ENCODE measurements around the gene MXD4. TPM values are rescaled to one million over a fixed set of nuclear protein-coding genes. Genes with fewer than 3 reads are reported as not detected.
A peak's percentile ranks its signal among the peaks of the same experiment; 100 is the strongest.

Gene MXD4
- total RNA-seq, 1 experiment from 2014 or later = 20.4 TPM

GRCh38 chr4:2301806-2302205 lies 39.9 kb upstream of the MXD4 start:
- ChIA-PET POLR2A (no interaction called here), CTCF (interaction anchor here (1.4 to 1.5 kb wide), 3 partner anchors 80 to 111 kb away, joined by 3 to 4 read pairs (median 3); no protein-coding TSS in a partner anchor)
- Mint-ChIP-seq H3K4me1 (peaks cover 5% of the 10 kb centered on the region; the same call in 1 of the 2 replicates), H3K4me3 (no peak overlapping the region), H3K36me3 (peaks cover 8% of the 10 kb centered on the region), H3K9me3 (peaks cover 10% of the 10 kb centered on the region), H3K27me3 (ENCODE audit: low read depth) (no peaks in the 10 kb centered on the region; the same call in 1 of the 2 replicates), H3K27ac (no peak overlapping the region)
- ATAC-seq (no peak), DNase-seq (ENCODE audit: low spot score) (no peak)
- TF ChIP-seq NFATC4 (CRISPR knock-in tag; IDR thresholded peaks at IDR 0.05) = no peak
- no peak for TF ChIP-seq ZNF425 (CRISPR knock-in tag; conservative IDR thresholded peaks at IDR 0.05)
- TF ChIP-seq ZNF219 (CRISPR knock-in tag; IDR thresholded peaks at IDR 0.05; ENCODE audit: borderline replicate concordance) = no peak
- TF ChIP-seq TP53 (CRISPR knock-in tag; IDR thresholded peaks at IDR 0.05) = no peak

GRCh38 chr4:2301225-2301642 lies 39.3 kb upstream of the MXD4 start:
- H3K27ac Mint-ChIP-seq = peak overlapping the region; percentile 29; the same call in 1 of the 2 replicates
- TF ChIP-seq PREB (CRISPR knock-in tag; IDR thresholded peaks at IDR 0.05; ENCODE audit: borderline replicate concordance) = no peak
- TF ChIP-seq JAZF1 (CRISPR knock-in tag; IDR thresholded peaks at IDR 0.05) = no peak
- TF ChIP-seq GTF2I (CRISPR knock-in tag; conservative IDR thresholded peaks at IDR 0.05) = no peak
- TF ChIP-seq OVOL2 (CRISPR knock-in tag; IDR thresholded peaks at IDR 0.05; ENCODE audit: borderline replicate concordance) = no peak
- no peak for TF ChIP-seq ZBTB21 (CRISPR knock-in tag; IDR thresholded peaks at IDR 0.05; ENCODE audit: borderline replicate concordance)
- no peak for TF ChIP-seq RORB (CRISPR knock-in tag; IDR thresholded peaks at IDR 0.05)
- no peak for TF ChIP-seq ZNF263 (CRISPR knock-in tag; IDR thresholded peaks at IDR 0.05; ENCODE audit: low read depth)
- no peak for TF ChIP-seq IRF2 (CRISPR knock-in tag; IDR thresholded peaks at IDR 0.05; ENCODE audit: borderline replicate concordance, low read depth)
- no peak for TF ChIP-seq ZNF512 (CRISPR knock-in tag; IDR thresholded peaks at IDR 0.05; ENCODE audit: borderline replicate concordance)
- TF ChIP-seq ZMAT4 (CRISPR knock-in tag; IDR thresholded peaks at IDR 0.05) = no peak
- TF ChIP-seq ATF3 (CRISPR knock-in tag; conservative IDR thresholded peaks at IDR 0.05) = no peak
- TF ChIP-seq GRHL2 (CRISPR knock-in tag; IDR thresholded peaks at IDR 0.05; ENCODE audit: insufficient replicate concordance, severe bottlenecking) = no peak
- TF ChIP-seq ZSCAN18 (CRISPR knock-in tag; IDR thresholded peaks at IDR 0.05) = no peak
- ATAC-seq = no peak
- peaks cover 7% of the 10 kb centered on the region; the same call in 1 of the 2 replicates for H3K4me1 Mint-ChIP-seq
- CTCF ChIA-PET = interaction anchor here (1.4 to 1.5 kb wide), 3 partner anchors 80 to 112 kb away, joined by 3 to 4 read pairs (median 3); no protein-coding TSS in a partner anchor
- H3K27me3 Mint-ChIP-seq (ENCODE audit: low read depth) = no peaks in the 10 kb centered on the region; the same call in 1 of the 2 replicates
- no peak for DNase-seq (ENCODE audit: low spot score)
- H3K36me3 Mint-ChIP-seq = peaks cover 7% of the 10 kb centered on the region
- H3K4me3 Mint-ChIP-seq = no peak overlapping the region
- POLR2A ChIA-PET = no interaction called here
- H3K9me3 Mint-ChIP-seq = peaks cover 8% of the 10 kb centered on the region

All from WTC11 (cell line).